ENCODE measurements around the gene PPP1R13B. TPM values are rescaled to one million over a fixed set of nuclear protein-coding genes. Genes with fewer than 3 reads are reported as not detected.

PPP1R13B gene
- total RNA-seq, 1 donor from 2014 or later: 54.0 TPM

DNA sequence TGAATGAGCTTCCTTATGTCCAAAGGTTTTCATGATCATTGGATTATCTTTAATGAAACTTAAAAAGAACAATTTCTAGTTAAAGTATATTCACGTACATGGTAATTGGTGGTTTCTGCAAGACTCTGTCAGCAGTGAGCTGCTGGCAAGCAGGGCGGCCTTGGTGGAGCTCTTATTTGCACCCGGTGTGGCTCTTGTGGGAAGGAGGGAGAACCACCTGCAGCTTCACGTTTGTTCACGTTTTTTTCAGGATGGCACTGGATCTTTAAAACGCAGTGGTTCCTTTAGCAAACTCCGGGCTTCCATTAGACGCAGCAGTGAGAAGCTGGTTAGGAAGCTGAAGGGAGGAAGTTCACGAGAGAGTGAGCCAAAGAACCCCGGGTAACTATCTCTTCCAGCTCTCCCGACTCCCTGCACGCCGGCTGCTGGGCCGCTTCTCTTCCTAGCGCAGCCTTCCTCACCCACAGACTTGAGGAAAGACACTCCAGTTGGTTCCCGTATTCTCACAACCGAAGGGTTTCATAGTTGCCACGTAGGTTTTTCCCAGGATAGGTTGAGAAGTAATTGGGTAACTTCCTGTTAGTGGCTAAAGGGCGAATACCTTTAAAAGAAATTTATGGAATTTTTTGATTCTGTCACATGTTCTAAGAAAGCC is 160.4 kb downstream of the PPP1R13B start:
- no peak for DNase-seq (ENCODE audit: low spot score)

DNA sequence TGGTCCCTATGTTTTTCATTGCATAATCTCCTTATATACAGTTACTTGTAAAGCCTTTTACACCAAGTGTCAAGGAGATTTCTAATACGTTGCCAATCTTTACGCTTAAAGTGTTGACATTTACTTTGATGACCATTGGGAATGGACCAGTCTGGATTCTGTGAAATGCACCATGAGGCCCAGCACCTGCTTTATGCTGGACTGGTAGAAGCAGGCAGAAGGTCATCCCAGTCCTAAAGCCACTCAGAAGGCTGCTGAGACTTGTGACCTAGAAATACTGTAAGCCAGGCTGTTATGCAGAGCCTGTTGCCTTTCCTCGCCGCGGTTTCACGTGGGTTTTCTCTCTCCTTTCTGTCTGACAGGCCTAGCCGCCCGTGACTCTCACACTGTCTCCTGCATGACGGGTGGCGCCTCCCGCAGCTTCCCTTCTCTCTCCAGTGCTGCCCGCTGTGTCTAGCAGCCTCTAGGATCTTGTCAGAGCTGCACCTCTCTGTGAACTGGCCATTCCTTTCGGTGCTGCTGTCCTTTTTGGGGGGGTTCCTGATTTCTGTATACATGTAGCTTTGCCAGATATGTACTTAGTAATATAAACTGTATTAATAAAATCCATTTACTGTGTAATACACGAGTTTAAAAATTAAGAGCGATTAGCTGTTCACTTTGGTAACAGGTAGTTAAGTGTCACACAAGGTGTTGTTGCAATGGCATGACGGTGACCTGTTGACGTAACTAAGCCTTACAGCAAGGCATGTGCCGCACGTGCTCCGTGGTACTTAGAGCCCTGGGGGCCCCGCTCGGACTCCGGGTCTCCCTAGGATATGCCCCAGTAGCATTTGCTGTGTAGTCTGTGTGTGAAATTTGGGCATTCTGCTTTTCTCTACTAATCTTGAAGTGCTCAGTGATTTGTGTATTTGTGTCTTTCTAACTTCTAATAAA is 161.8 kb downstream of the PPP1R13B start:
- DNase-seq (ENCODE audit: low spot score): no peak

DNA sequence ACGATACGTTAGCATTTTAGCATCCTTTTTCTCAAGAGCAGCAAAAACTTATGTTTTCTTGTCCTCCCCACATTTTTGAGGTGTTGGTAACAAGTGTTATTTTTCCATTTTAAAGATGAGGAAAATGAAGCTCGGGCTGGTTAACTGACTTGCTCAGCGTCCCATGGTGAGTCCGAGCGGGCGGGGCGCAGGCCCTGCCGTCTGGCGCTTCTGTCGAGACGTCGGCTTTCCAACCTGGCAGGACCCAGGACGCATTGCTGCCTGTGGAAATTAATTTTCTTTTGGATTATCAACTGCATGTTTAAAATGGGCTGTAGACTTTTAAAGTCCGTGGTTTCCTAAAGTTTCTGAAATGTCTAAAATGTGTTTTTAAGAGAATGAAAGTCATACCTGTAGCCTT is 162.5 kb downstream of the PPP1R13B start:
- DNase-seq (ENCODE audit: low spot score): no peak

DNA sequence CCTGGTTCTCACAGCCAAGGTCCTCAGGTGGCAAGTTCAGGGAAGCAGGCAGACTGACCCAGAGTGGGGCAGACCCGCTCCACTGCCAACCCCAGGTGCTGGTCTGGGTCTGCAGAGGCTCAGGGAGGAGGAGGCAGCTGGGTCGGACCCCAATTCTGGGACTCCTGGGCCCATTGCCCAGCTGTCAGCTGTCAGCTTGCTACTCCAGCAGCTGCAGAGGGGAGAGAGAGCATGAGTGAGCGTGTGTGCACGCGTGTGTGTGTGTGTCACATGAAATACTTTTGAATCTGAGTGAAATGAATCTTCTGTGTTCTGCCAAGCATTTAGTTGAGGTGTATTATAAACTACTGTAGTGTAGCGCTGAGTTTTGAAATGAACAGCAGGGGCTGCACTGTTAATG is 162.9 kb downstream of the PPP1R13B start:
- no peak for DNase-seq (ENCODE audit: low spot score)

Other genes with a start within 250 kb of the PPP1R13B start
- gene KLC1, start 218.4 kb downstream of the PPP1R13B start, total RNA-seq: 171 TPM
- 8.5 TPM for gene XRCC3, start 132.1 kb downstream of the PPP1R13B start, total RNA-seq
- gene ZFYVE21, start 131.8 kb downstream of the PPP1R13B start, total RNA-seq: 94.0 TPM
- 8.7 TPM for gene TDRD9, start 80.9 kb upstream of the PPP1R13B start, total RNA-seq
- not detected for gene RD3L, start 95.0 kb upstream of the PPP1R13B start, total RNA-seq
- gene ASPG, start 238.1 kb upstream of the PPP1R13B start, total RNA-seq: 4.7 TPM

Data from mucosa of gallbladder (tissue), 1 donor.